Mesenchymal stem cell (in vitro differentiated cells and primary cell): ENCODE data around the gene PITPNC1.
"Not testable (repeated sequence)": the region's sequence is repeated elsewhere in the genome, so short reads cannot be mapped to it uniquely, and the experiment has no call there.

ENCODE experiments used
- DNase-seq: peaks from one replicate; pipeline ENCODE4 v3.0.0-alpha.2; 2013
- H2AFZ ChIP-seq: one replicate; pipeline ENCODE4 v1.6.1; 2013; ENCODE audit warnings: low read depth, mild to moderate bottlenecking, control low read depth, inconsistent platforms, low read length, moderate library complexity
- H2AK5ac ChIP-seq: 2 replicates; pipeline ENCODE4 v1.6.1; 2013; ENCODE audit warnings: low read length, moderate library complexity, mild to moderate bottlenecking, inconsistent platforms; ENCODE audit not compliant: severe bottlenecking
- H2BK120ac ChIP-seq: one replicate; pipeline ENCODE4 v1.6.1; 2013; ENCODE audit warnings: low read depth, mild to moderate bottlenecking, inconsistent platforms, low read length, moderate library complexity
- H2BK12ac ChIP-seq, 2 experiments: one replicate each; pipeline ENCODE4 v1.6.1; 2013; ENCODE audit warnings: inconsistent platforms in 2 of 2, low read length in 2 of 2, mild to moderate bottlenecking in 2 of 2, moderate library complexity in 2 of 2, control low read depth in 1 of 2
- H2BK15ac ChIP-seq: one replicate; pipeline ENCODE4 v1.6.1; 2013; ENCODE audit warnings: mild to moderate bottlenecking, low read depth, inconsistent platforms; ENCODE audit not compliant: poor library complexity, severe bottlenecking
- H2BK5ac ChIP-seq: 2 replicates; pipeline ENCODE4 v1.6.1; 2013; ENCODE audit warnings: low read depth, mild to moderate bottlenecking, low read length, control low read depth, inconsistent platforms; ENCODE audit not compliant: poor library complexity, severe bottlenecking
- H3K14ac ChIP-seq, 2 experiments: one replicate each; pipeline ENCODE4 v1.6.1; 2013; ENCODE audit warnings: inconsistent platforms in 2 of 2, low read length in 2 of 2, control low read depth in 1 of 2, mild to moderate bottlenecking in 1 of 2, moderate library complexity in 1 of 2
- H3K18ac ChIP-seq, 2 experiments: one replicate each; pipeline ENCODE4 v1.6.1; 2013; ENCODE audit warnings: inconsistent platforms in 2 of 2, low read length in 2 of 2, control low read depth in 1 of 2, low read depth in 1 of 2, mild to moderate bottlenecking in 1 of 2
- H3K23ac ChIP-seq, 2 experiments: one replicate each; pipeline ENCODE4 v1.6.1; 2013; ENCODE audit warnings: inconsistent platforms in 2 of 2, low read length in 2 of 2, mild to moderate bottlenecking in 2 of 2, moderate library complexity in 2 of 2, control low read depth in 1 of 2
- H3K27ac ChIP-seq: 2 replicates; pipeline ENCODE4 v1.5.1; 2013; ENCODE audit warnings: mild to moderate bottlenecking, moderate library complexity, low read length, control low read depth, inconsistent platforms; ENCODE audit not compliant: poor library complexity, severe bottlenecking
- H3K27me3 ChIP-seq, 2 experiments: 2 replicates each; pipeline versions ENCODE4 v1.6.1 to v1.7.0; 2013; ENCODE audit warnings: low read length in 2 of 2, mild to moderate bottlenecking in 2 of 2, moderate library complexity in 2 of 2, control low read depth in 1 of 2, inconsistent platforms in 1 of 2; ENCODE audit not compliant: control insufficient read depth in 1 of 2, insufficient read depth in 1 of 2
- H3K36me3 ChIP-seq, 2 experiments: 2 replicates each; pipeline versions ENCODE4 v1.6.1 to v1.7.0; 2013; ENCODE audit warnings: low read length in 2 of 2, control low read depth in 1 of 2, inconsistent platforms in 1 of 2, low read depth in 1 of 2, mild to moderate bottlenecking in 1 of 2; ENCODE audit not compliant: insufficient read depth in 2 of 2, control insufficient read depth in 1 of 2
- H3K4ac ChIP-seq, 2 experiments: one replicate each; pipeline ENCODE4 v1.6.1; 2013; ENCODE audit warnings: inconsistent platforms in 2 of 2, low read length in 2 of 2, mild to moderate bottlenecking in 2 of 2, moderate library complexity in 2 of 2, control low read depth in 1 of 2, low read depth in 1 of 2
- H3K4me1 ChIP-seq: 2 replicates; pipeline ENCODE4 v1.6.1; 2013; ENCODE audit warnings: low read depth, low read length, control low read depth; ENCODE audit not compliant: control insufficient read depth, insufficient read depth
- H3K4me2 ChIP-seq: 2 replicates; pipeline ENCODE4 v1.6.1; 2013; ENCODE audit warnings: low read length, mild to moderate bottlenecking, inconsistent platforms; ENCODE audit not compliant: poor library complexity, severe bottlenecking
- H3K4me3 ChIP-seq, 2 experiments: 2 replicates each; pipeline versions ENCODE4 v1.5.1 to v1.7.0; 2013; ENCODE audit warnings: low read length in 2 of 2, mild to moderate bottlenecking in 2 of 2, control low read depth in 1 of 2, low read depth in 1 of 2; ENCODE audit not compliant: insufficient read depth in 1 of 2
- H3K79me1 ChIP-seq: replicated peaks from 2 replicates; pipeline ENCODE4 v1.6.1; 2013; ENCODE audit warnings: mild to moderate bottlenecking, control low read depth, low read length, inconsistent platforms; ENCODE audit not compliant: poor library complexity, severe bottlenecking
- H3K9ac ChIP-seq: 2 replicates; pipeline ENCODE4 v1.7.0; 2013; ENCODE audit warnings: mild to moderate bottlenecking, low read length, moderate library complexity
- H3K9me3 ChIP-seq: 2 replicates; pipeline ENCODE4 v1.7.0; 2013; ENCODE audit warnings: mild to moderate bottlenecking, low read length; ENCODE audit not compliant: control insufficient read depth
- H4K8ac ChIP-seq: one replicate; pipeline ENCODE4 v1.6.1; 2013; ENCODE audit warnings: inconsistent platforms, mild to moderate bottlenecking, low read length, moderate library complexity
- H4K91ac ChIP-seq: one replicate; pipeline ENCODE4 v1.6.1; 2013; ENCODE audit warnings: mild to moderate bottlenecking, low read length, inconsistent platforms
- whole genome bisulfite sequencing: methylation state at CpG from one replicate; pipeline ENCODE4 v1.1.7; 2013; ENCODE audit warnings: mixed read lengths; 5-methylcytosine and 5-hydroxymethylcytosine counted together

The PITPNC1 gene

GRCh38 chr17:67639979-67640378 lies 262.9 kb downstream of the PITPNC1 start:
- 94% methylated on average over 8 of the region's 8 CpGs for WGBS

GRCh38 chr17:67642488-67642887 lies 265.4 kb downstream of the PITPNC1 start:
- Histone ChIP-seq H2AK5ac (no peak overlapping the region), H3K14ac (no peak overlapping the region), H3K9ac (no peak overlapping the region), H3K4ac (no peak overlapping the region), H3K27me3 (no peaks in the 10 kb centered on the region), H4K8ac (no peak overlapping the region), H3K9me3 (no peaks in the 10 kb centered on the region), H3K4me3 (no peak overlapping the region), H2BK5ac (no peak overlapping the region), H3K4me1 (peaks cover under 1% of the 10 kb centered on the region), H3K79me1 (no peaks in the 10 kb centered on the region), H3K36me3 (no peaks in the 10 kb centered on the region), H3K4me2 (no peak overlapping the region), H2BK120ac (no peak overlapping the region), H2BK15ac (no peak overlapping the region), H2BK12ac (no peak overlapping the region), H3K27ac (no peak overlapping the region), H2AFZ (no peak overlapping the region), H4K91ac (no peak overlapping the region), H3K18ac (no peak overlapping the region), H3K23ac (no peak overlapping the region)
- DNase-seq: no peak
- WGBS: 98% methylated on average over 5 of the region's 5 CpGs

More at GRCh38 chr17:67639979-67640378, 262.9 kb downstream of the PITPNC1 start:
- H3K9me3 ChIP-seq: no peaks in the 10 kb centered on the region
- no peak overlapping the region for H3K4ac ChIP-seq
- no peak overlapping the region for H4K91ac ChIP-seq
- no peak overlapping the region for H3K27ac ChIP-seq
- no peak overlapping the region for H3K4me3 ChIP-seq
- H3K4me1 ChIP-seq: peaks cover 11% of the 10 kb centered on the region
- no peak overlapping the region for H2BK12ac ChIP-seq
- no peak overlapping the region for H2AFZ ChIP-seq
- no peak overlapping the region for H2BK5ac ChIP-seq
- no peak for DNase-seq
- peak overlapping the region; percentile 13 for H3K9ac ChIP-seq
- no peak overlapping the region for H2AK5ac ChIP-seq
- no peaks in the 10 kb centered on the region for H3K79me1 ChIP-seq
- no peaks in the 10 kb centered on the region for H3K27me3 ChIP-seq
- no peaks in the 10 kb centered on the region for H3K36me3 ChIP-seq
- H2BK15ac ChIP-seq: no peak overlapping the region
- no peak overlapping the region for H3K4me2 ChIP-seq
- H4K8ac ChIP-seq: no peak overlapping the region
- no peak overlapping the region for H2BK120ac ChIP-seq
- H3K18ac ChIP-seq: no peak overlapping the region
- H3K23ac ChIP-seq: no peak overlapping the region
- H3K14ac ChIP-seq: no peak overlapping the region

- H3K4me3 ChIP-seq: no peak overlapping the region
- H3K9me3 ChIP-seq: no peaks in the 10 kb centered on the region
- no peak overlapping the region for H4K91ac ChIP-seq
- no peak overlapping the region for H4K8ac ChIP-seq
- no peaks in the 10 kb centered on the region for H3K4me1 ChIP-seq
- WGBS: 90% methylated on average over 5 of the region's 5 CpGs
- no peak overlapping the region for H2BK5ac ChIP-seq
- H2AFZ ChIP-seq: no peak overlapping the region
- DNase-seq: no peak
- H3K27ac ChIP-seq: no peak overlapping the region
- no peak overlapping the region for H2AK5ac ChIP-seq
- H3K23ac ChIP-seq: no peak overlapping the region
- no peak overlapping the region for H2BK15ac ChIP-seq
- no peaks in the 10 kb centered on the region for H3K79me1 ChIP-seq
- no peak overlapping the region for H2BK120ac ChIP-seq
- no peak overlapping the region for H3K14ac ChIP-seq
- no peaks in the 10 kb centered on the region for H3K36me3 ChIP-seq
- no peak overlapping the region for H3K9ac ChIP-seq
- H3K27me3 ChIP-seq: no peaks in the 10 kb centered on the region
- H3K4me2 ChIP-seq: no peak overlapping the region
- no peak overlapping the region for H3K4ac ChIP-seq
- H3K18ac ChIP-seq: no peak overlapping the region
- H2BK12ac ChIP-seq: no peak overlapping the region
Observed at GRCh38 chr17:67644061-67644460, 267.0 kb downstream of the PITPNC1 start.

GRCh38 chr17:67645195-67645594 lies 268.1 kb downstream of the PITPNC1 start:
- not testable (repeated sequence) for H3K4ac ChIP-seq, H3K9ac ChIP-seq, H3K4me2 ChIP-seq, H3K27me3 ChIP-seq, H2BK15ac ChIP-seq, H3K18ac ChIP-seq, H3K4me3 ChIP-seq, H3K27ac ChIP-seq, H3K23ac ChIP-seq, H3K14ac ChIP-seq, H3K9me3 ChIP-seq, H2AFZ ChIP-seq, H4K91ac ChIP-seq, H2BK120ac ChIP-seq, H2BK5ac ChIP-seq, H4K8ac ChIP-seq, DNase-seq, H2AK5ac ChIP-seq, H3K79me1 ChIP-seq, H2BK12ac ChIP-seq, H3K4me1 ChIP-seq, H3K36me3 ChIP-seq
- WGBS: 96% methylated on average over 7 of the region's 8 CpGs
